Gastroesophageal sphincter (tissue), 3 donors: Measurements from ENCODE around the gene LDB2.

Experiments
- POLR2A ChIP-seq, 2 donors: fragments of 450-650 bp; IDR thresholded peaks; one replicate each; pipeline ENCODE4 v1.6.1; 2017; ENCODE audit warnings: antibody characterized with exemption in 2 of 2, mild to moderate bottlenecking in 2 of 2, moderate library complexity in 1 of 2
- POLR2AphosphoS5 ChIP-seq: sonication (generic); formaldehyde crosslinking; IDR thresholded peaks from one replicate; pipeline ENCODE4 v1.6.1; 2017; ENCODE audit warnings: antibody characterized with exemption
- TF ChIP-seq, protein P1 (sequence below), 4 experiments: fragments of 200-600 bp in 2 of 4; fragments of 450-650 bp in 2 of 4; sonication (generic) in 1 of 4; IDR thresholded peaks; one replicate each; pipeline ENCODE4 v1.5.1; 2017 to 2019; ENCODE audit warnings: antibody characterized with exemption in 4 of 4, mild to moderate bottlenecking in 2 of 4, moderate library complexity in 2 of 4

- no peak for TF ChIP-seq POLR2A (IDR thresholded peaks at IDR 0.05)
- TF ChIP-seq, protein P1, sequence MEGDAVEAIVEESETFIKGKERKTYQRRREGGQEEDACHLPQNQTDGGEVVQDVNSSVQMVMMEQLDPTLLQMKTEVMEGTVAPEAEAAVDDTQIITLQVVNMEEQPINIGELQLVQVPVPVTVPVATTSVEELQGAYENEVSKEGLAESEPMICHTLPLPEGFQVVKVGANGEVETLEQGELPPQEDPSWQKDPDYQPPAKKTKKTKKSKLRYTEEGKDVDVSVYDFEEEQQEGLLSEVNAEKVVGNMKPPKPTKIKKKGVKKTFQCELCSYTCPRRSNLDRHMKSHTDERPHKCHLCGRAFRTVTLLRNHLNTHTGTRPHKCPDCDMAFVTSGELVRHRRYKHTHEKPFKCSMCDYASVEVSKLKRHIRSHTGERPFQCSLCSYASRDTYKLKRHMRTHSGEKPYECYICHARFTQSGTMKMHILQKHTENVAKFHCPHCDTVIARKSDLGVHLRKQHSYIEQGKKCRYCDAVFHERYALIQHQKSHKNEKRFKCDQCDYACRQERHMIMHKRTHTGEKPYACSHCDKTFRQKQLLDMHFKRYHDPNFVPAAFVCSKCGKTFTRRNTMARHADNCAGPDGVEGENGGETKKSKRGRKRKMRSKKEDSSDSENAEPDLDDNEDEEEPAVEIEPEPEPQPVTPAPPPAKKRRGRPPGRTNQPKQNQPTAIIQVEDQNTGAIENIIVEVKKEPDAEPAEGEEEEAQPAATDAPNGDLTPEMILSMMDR (IDR thresholded peaks at IDR 0.05) = no peak
- no peak for TF ChIP-seq POLR2AphosphoS5
Observed at GRCh38 chr4:16524406-16524805, 374.0 kb downstream of the LDB2 start.
